A673 (cell line): ENCODE results near the gene RERE.

ENCODE experiments used
- CTCF ChIP-seq: fragments of 300-800, 200-600 bp; sonication (generic); conservative IDR thresholded peaks from 2 replicates; pipeline ENCODE4 v1.5.1; 2017; ENCODE audit warnings: low read depth, mild to moderate bottlenecking, antibody characterized with exemption, low read length, moderate library complexity, mixed read lengths
- EZH2 ChIP-seq: fragments of 200-600 bp; sonication (generic); IDR thresholded peaks from 2 replicates; pipeline ENCODE4 v1.6.1; 2017; ENCODE audit warnings: borderline replicate concordance, low read depth, mild to moderate bottlenecking, mixed read lengths, antibody characterized with exemption, low read length; ENCODE audit not compliant: poor library complexity, severe bottlenecking

DNA sequence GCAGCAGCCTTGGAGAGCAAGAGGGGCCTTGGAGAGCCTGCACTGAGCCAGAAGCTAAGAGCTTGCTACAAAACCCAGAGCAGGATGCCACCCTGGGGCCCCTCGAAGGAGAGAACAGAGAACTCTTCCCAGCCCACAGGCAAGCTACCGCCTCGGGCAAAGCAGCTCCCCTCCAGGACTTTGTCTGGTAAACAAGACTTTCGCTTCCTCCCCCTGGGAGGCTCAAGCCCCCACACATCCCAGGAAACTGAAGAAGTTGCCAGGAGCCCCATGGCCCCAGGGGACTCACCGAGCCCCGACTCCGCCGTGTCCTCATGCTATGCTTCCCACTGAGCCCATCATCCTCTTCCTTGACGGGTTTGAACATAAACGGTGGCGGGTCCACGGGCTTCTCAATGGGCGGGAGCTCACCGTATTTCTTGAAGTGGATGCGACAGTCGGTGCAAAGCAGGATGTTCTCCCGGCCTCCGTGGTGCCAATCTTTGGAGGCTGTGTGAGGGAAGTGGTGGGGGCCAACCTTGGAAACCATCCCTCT lies 453.6 kb downstream of the RERE start:
- TF ChIP-seq EZH2, result no peak
- no peak for TF ChIP-seq CTCF
